HCT116 (cell line): ENCODE measurements around the gene PRKAG3. TPM values are rescaled to one million over a fixed set of nuclear protein-coding genes. Genes with fewer than 3 reads are reported as not detected.
A peak's percentile ranks its signal among the peaks of the same experiment; 100 is the strongest.

Experiments used
- ATAC-seq: fragments of 200-7000 bp; cut with Tn5 transposase; 2 replicates; pipeline ENCODE4 v1.9.1; 2020; ENCODE audit warnings: mild to moderate bottlenecking, moderate library complexity
- BruUV-seq: library from RNA; stranded (reverse); fragments of 400-500 nt; replicated peaks from 2 replicates; lab custom pipeline; 2021; lab: Mats Ljungman, UMichigan
- CTCF ChIA-PET: fragments of 300-600 bp; sonication (Branson Sonifier 250); formaldehyde crosslinking; loops from one replicate; lab custom pipeline; 2021; ENCODE audit warnings: antibody characterized with exemption; lab: Charles Lee
- POLR2A ChIA-PET: fragments of 300-600, 350-600 bp; sonication (Branson Sonifier 250); formaldehyde crosslinking; loops from one replicate; lab custom pipeline; 2021; ENCODE audit warnings: antibody characterized with exemption; lab: Charles Lee
- RAD21 ChIA-PET, 2 experiments: fragments of 300-600 bp; sonication (Branson Sonifier 250); formaldehyde crosslinking; loops; one replicate each; lab custom pipeline; 2023; ENCODE audit warnings: low total read pairs in 2 of 2; ENCODE audit not compliant: uncharacterized antibody in 2 of 2, unreplicated experiment in 2 of 2, low non-redundant PET in 1 of 2; lab: Charles Lee
- DNase-seq: peaks from one replicate; pipeline ENCODE4 v3.0.0-alpha.2; 2010; ENCODE audit warnings: low read depth, low spot score
- H2AFZ ChIP-seq: fragments of 200-600 bp; shearing (Covaris generic), sonication (generic); 2 replicates; pipeline ENCODE4 v1.6.1; 2017; ENCODE audit warnings: low read depth, mixed run types, mixed read lengths, antibody characterized with exemption, low read length; ENCODE audit not compliant: poor library complexity, severe bottlenecking
- H3K27ac ChIP-seq: 2 replicates; pipeline ENCODE4 v1.5.1; 2012; ENCODE audit warnings: low read depth, low read length
- H3K27me3 ChIP-seq: fragments of 200-600 bp; sonication (generic); 2 replicates; pipeline ENCODE4 v1.6.1; 2016; ENCODE audit warnings: mixed run types, low read length, mixed read lengths; ENCODE audit not compliant: insufficient read depth
- H3K36me3 ChIP-seq, 2 experiments: fragments of 200-500 bp in 1 of 2; fragments of 200-600 bp in 1 of 2; sonication (Bioruptor generic) in 1 of 2; sonication (generic) in 1 of 2; 2 replicates each; pipeline versions ENCODE4 v1.5.1 to v1.6.1; 2014 to 2016; ENCODE audit warnings: low read length in 2 of 2, inconsistent platforms in 1 of 2, mixed read lengths in 1 of 2, mixed run types in 1 of 2; ENCODE audit not compliant: insufficient read depth in 2 of 2, control insufficient read depth in 1 of 2
- H3K4me1 ChIP-seq, 2 experiments: fragments of 200-600 bp in 1 of 2; sonication (generic) in 1 of 2; 2 replicates each; pipeline versions ENCODE4 v1.5.1 to v1.6.1; 2012 to 2017; ENCODE audit warnings: low read length in 2 of 2, inconsistent platforms in 1 of 2, mild to moderate bottlenecking in 1 of 2, mixed read lengths in 1 of 2, mixed run types in 1 of 2, moderate library complexity in 1 of 2; ENCODE audit not compliant: insufficient read depth in 2 of 2, control insufficient read depth in 1 of 2
- H3K4me2 ChIP-seq: fragments of 200-600 bp; sonication (generic); 2 replicates; pipeline ENCODE4 v1.6.1; 2017; ENCODE audit warnings: mixed run types, low read length, mixed read lengths
- H3K4me3 ChIP-seq, 2 experiments: fragments of 200-600 bp in 1 of 2; sonication (generic) in 1 of 2; replicated peaks in 1 of 2; 2 replicates each; pipeline ENCODE4 v1.5.1; 2011 to 2016; ENCODE audit warnings: low read length in 2 of 2, control low read depth in 1 of 2, low read depth in 1 of 2, mild to moderate bottlenecking in 1 of 2, mixed read lengths in 1 of 2, mixed run types in 1 of 2
- H3K79me2 ChIP-seq: fragments of 200-600 bp; sonication (generic); 2 replicates; pipeline ENCODE4 v1.6.1; 2017; ENCODE audit warnings: mild to moderate bottlenecking, mixed run types, low read length, moderate library complexity, mixed read lengths; ENCODE audit not compliant: insufficient read depth
- H3K9ac ChIP-seq: fragments of 200-600 bp; sonication (generic); 2 replicates; pipeline ENCODE4 v1.6.1; 2016; ENCODE audit warnings: low read length, mixed read lengths
- H3K9me2 ChIP-seq: fragments of 200-600 bp; sonication (generic), shearing (Covaris generic); 2 replicates; pipeline ENCODE4 v1.6.1; 2017; ENCODE audit warnings: mixed run types, mild to moderate bottlenecking, moderate library complexity; ENCODE audit not compliant: insufficient read depth
- H3K9me3 ChIP-seq, 2 experiments: fragments of 200-500 bp in 1 of 2; fragments of 200-600 bp in 1 of 2; sonication (Bioruptor generic) in 1 of 2; sonication (generic) in 1 of 2; 2 replicates each; pipeline ENCODE4 v1.6.1; 2014 to 2017; ENCODE audit warnings: low read length in 2 of 2, mixed read lengths in 2 of 2, inconsistent platforms in 1 of 2, low read depth in 1 of 2, mild to moderate bottlenecking in 1 of 2, mixed run types in 1 of 2, moderate library complexity in 1 of 2; ENCODE audit not compliant: control insufficient read depth in 1 of 2, insufficient read depth in 1 of 2
- H4K20me1 ChIP-seq: fragments of 200-600 bp; sonication (generic), shearing (Covaris generic); 2 replicates; pipeline ENCODE4 v1.6.1; 2017; ENCODE audit warnings: mixed run types, mild to moderate bottlenecking, moderate library complexity; ENCODE audit not compliant: insufficient read depth
- CBX3 ChIP-seq: IDR thresholded peaks from 2 replicates; pipeline ENCODE4 v1.6.1; 2012; ENCODE audit warnings: low read depth
- CEBPB ChIP-seq: IDR thresholded peaks from 2 replicates; pipeline ENCODE4 v1.6.1; 2012; ENCODE audit warnings: low read depth
- EZH2 ChIP-seq: fragments of 200-600 bp; sonication (generic); IDR thresholded peaks from 2 replicates; pipeline ENCODE4 v1.6.1; 2017; ENCODE audit warnings: antibody characterized with exemption, mixed run types
- EZH2phosphoT487 ChIP-seq: fragments of 200-600 bp; IDR thresholded peaks from 2 replicates; pipeline ENCODE4 v1.6.1; 2018; ENCODE audit warnings: antibody characterized with exemption, borderline replicate concordance
- FOSL1 ChIP-seq: IDR thresholded peaks from 2 replicates; pipeline ENCODE4 v1.6.1; 2012; ENCODE audit warnings: low read depth
- POLR2AphosphoS5 ChIP-seq: IDR thresholded peaks from 2 replicates; pipeline ENCODE4 v1.6.1; 2011; ENCODE audit warnings: mild to moderate bottlenecking, low read depth, low read length, moderate library complexity
- ZBTB33 ChIP-seq: IDR thresholded peaks from 2 replicates; pipeline ENCODE4 v1.6.1; 2011; ENCODE audit warnings: mild to moderate bottlenecking, low read length, moderate library complexity; ENCODE audit not compliant: insufficient replicate concordance; ENCODE audit errors: extremely low read depth
- ZFX ChIP-seq: fragments of 450-650 bp; IDR thresholded peaks from 2 replicates; pipeline ENCODE4 v1.6.1; 2017
- intact Hi-C: fragments of 100-400 bp; cut with micrococcal nuclease; formaldehyde crosslinking; loops from 2 replicates; pipeline ENCODE4 v1.10.0; 2022
- total RNA-seq: library from RNA; stranded (reverse); gene quantifications from one replicate; pipeline ENCODE4 v1.2.1, GENCODE V29; 2021; ENCODE audit not compliant: unreplicated experiment

PRKAG3 gene
- total RNA-seq, 1 experiment from 2014 or later = not detected

DNA sequence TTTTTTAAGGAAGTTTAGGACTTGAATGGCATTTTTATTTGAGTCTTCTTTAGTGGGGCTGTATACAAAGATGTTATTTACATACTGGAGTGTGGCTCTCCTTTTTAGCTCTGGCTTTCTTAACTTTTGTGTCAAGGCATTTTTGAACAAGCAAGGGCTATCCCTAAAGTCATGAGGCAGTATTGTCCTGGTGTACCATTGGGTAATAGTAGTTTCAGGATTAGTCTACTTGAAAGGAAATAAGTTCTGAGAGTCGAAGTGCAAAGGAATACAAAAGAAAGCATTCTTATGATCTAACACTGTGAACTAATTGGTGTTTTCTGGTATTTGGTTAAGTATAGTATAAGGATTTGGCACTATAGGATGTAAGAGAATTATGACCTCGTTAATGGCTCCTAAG, 51.6 kb downstream of the PRKAG3 start:
- H3K4me3 ChIP-seq = no peak overlapping the region
- no TSS peak for BruUV-seq
- no peak overlapping the region for H3K27ac ChIP-seq
- CTCF ChIA-PET = interaction anchor here (0.6 kb wide), 1 partner anchor 20 kb away, joined by 3 read pairs; no protein-coding TSS in a partner anchor
- ATAC-seq = no peak
- no peaks in the 10 kb centered on the region for H3K27me3 ChIP-seq
- H3K9me2 ChIP-seq = no peaks in the 10 kb centered on the region
- H3K36me3 ChIP-seq = no peaks in the 10 kb centered on the region
- peaks cover 3 to 18% of the 10 kb centered on the region in 2 experiments; a peak in 2 of 4 replicates for H3K9me3 ChIP-seq
- H3K9ac ChIP-seq = no peak overlapping the region
- RAD21 ChIA-PET = no interaction called here
- POLR2A ChIA-PET = no interaction called here
- no peak for TF ChIP-seq POLR2AphosphoS5
- H2AFZ ChIP-seq = no peak overlapping the region
- H3K79me2 ChIP-seq = no peaks in the 10 kb centered on the region
- no peaks in the 10 kb centered on the region for H4K20me1 ChIP-seq
- no peak for DNase-seq
- intact Hi-C loops = no loop called here
- H3K4me2 ChIP-seq = no peak overlapping the region
- H3K4me1 ChIP-seq = peaks cover 0 to 5% of the 10 kb centered on the region in 2 experiments; a peak in 2 of 4 replicates

DNA sequence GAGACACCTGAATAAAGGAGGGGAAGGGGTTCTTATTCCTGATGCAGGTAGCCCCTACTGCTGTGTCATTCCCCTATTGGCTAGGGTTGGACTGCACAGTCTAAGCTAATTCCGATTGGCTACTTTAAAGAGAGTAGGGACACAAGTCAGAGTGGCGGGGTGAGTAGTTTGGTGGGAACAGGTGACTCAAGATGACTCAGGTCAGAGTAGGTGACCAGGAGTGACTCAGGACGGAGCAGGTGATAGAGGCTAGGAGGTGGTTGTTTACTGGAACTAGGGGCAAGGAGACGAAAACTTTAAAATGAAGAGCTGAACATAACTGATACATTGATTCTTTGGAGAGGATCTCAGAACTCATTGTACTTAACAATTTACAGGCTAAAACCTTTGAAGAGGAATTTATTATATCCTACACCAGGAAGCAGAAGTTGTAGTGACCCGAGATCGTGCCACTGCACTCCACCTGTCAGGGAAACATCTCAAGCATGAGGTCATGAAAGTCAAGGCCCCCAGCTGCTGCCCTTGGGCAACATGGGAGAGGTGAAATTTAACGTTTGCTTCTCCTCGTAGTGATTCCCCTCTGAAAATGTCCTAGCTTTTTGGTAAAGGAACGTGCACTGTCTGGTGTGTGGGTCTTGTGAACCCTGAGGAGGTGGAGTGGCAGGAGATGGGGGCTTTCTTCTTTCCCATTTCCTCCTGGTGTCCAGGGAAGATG, 54.2 kb downstream of the PRKAG3 start:
- H3K4me2 ChIP-seq = no peak overlapping the region
- H3K27me3 ChIP-seq = no peaks in the 10 kb centered on the region
- TF ChIP-seq EZH2phosphoT487 (no peak), ZBTB33 (no peak), CEBPB (no peak), EZH2 (no peak), ZFX (no peak), FOSL1 (peak; percentile 40; the same call in 1 of the 2 replicates), CBX3 (no peak)
- no peak overlapping the region for H3K4me3 ChIP-seq
- no peak overlapping the region for H3K27ac ChIP-seq
- POLR2A ChIA-PET = no interaction called here
- H3K9me3 ChIP-seq = peaks cover 3 to 18% of the 10 kb centered on the region in 2 experiments; a peak in 2 of 4 replicates
- CTCF ChIA-PET = no interaction called here
- DNase-seq (no peak), ATAC-seq (peak; percentile 49; the same call in 1 of the 2 replicates)
- no peak overlapping the region for H2AFZ ChIP-seq
- H4K20me1 ChIP-seq = no peaks in the 10 kb centered on the region
- RAD21 ChIA-PET = no interaction called here
- no TSS peak for BruUV-seq
- H3K36me3 ChIP-seq = no peaks in the 10 kb centered on the region; a peak in 1 of 4 replicates
- no peaks in the 10 kb centered on the region for H3K9me2 ChIP-seq
- no peaks in the 10 kb centered on the region for H3K79me2 ChIP-seq
- intact Hi-C loops = no loop called here
- H3K9ac ChIP-seq = no peak overlapping the region
- H3K4me1 ChIP-seq = peaks cover 0 to 5% of the 10 kb centered on the region in 2 experiments; a peak in 2 of 4 replicates
